Right lobe of liver (tissue), 4 donors: ENCODE measurements around the gene DDX60.

ENCODE experiments used
- POLR2A ChIP-seq: fragments of 450-650 bp; IDR thresholded peaks from one replicate; pipeline ENCODE4 v1.6.1; 2017; ENCODE audit warnings: antibody characterized with exemption, mild to moderate bottlenecking
- TF ChIP-seq, protein P1 (sequence below), 4 donors: fragments of 200-600 bp in 3 of 4; fragments of 450-650 bp in 1 of 4; IDR thresholded peaks; one replicate each; pipeline versions ENCODE4 v1.5.1 to v1.8.0; 2016 to 2022; ENCODE audit warnings: antibody characterized with exemption in 4 of 4, mild to moderate bottlenecking in 2 of 4
- donor health status: DM: no; HTN: no; CAD: no.
- donor health status: DM: no; HTN: no; CAD: no.
- donor health status: DM: no; HTN: yes; CAD: no.

DNA sequence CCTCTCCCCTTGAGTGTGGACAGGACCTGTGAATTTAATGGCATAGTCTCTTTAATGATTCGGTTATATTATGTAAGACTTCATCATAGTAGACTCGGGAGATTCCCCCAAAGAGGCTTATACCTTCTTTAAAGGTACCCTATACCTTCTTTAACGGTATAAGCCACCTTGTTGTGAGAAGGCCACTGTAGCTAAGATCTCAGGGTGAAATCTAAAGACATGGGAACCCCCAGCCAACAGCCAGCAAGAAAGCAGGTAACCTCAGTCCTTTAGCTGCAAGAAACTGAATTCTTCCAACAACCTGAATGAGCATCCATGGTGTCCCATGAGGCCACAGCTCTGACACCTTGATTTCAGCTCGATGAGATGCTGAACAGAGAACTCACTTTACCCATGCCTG, 931 bp downstream of the DDX60 start:
- no peak for TF ChIP-seq POLR2A
- TF ChIP-seq, protein P1, sequence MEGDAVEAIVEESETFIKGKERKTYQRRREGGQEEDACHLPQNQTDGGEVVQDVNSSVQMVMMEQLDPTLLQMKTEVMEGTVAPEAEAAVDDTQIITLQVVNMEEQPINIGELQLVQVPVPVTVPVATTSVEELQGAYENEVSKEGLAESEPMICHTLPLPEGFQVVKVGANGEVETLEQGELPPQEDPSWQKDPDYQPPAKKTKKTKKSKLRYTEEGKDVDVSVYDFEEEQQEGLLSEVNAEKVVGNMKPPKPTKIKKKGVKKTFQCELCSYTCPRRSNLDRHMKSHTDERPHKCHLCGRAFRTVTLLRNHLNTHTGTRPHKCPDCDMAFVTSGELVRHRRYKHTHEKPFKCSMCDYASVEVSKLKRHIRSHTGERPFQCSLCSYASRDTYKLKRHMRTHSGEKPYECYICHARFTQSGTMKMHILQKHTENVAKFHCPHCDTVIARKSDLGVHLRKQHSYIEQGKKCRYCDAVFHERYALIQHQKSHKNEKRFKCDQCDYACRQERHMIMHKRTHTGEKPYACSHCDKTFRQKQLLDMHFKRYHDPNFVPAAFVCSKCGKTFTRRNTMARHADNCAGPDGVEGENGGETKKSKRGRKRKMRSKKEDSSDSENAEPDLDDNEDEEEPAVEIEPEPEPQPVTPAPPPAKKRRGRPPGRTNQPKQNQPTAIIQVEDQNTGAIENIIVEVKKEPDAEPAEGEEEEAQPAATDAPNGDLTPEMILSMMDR (IDR thresholded peaks at IDR 0.05): no peak
